SHP77 treated with DMSO at 0.1 percent for 48 hours (cell line): Measurements from ENCODE around the gene THSD4.

Source experiments
- DNase-seq: peaks from one replicate; lab custom pipeline; 2025; lab: John Stamatoyannopoulos, UW

THSD4 gene

GRCh38 chr15:71098920-71099319 is 16.4 kb upstream of the THSD4 start:
- no peak for DNase-seq

GRCh38 chr15:71103102-71103676 is 12.1 kb upstream of the THSD4 start:
- DNase-seq: no peak

GRCh38 chr15:71104636-71105035 is 10.6 kb upstream of the THSD4 start:
- no peak for DNase-seq

- no peak for DNase-seq
Observed at GRCh38 chr15:71105444-71105843, 9.8 kb upstream of the THSD4 start.

- no peak for DNase-seq
Observed at GRCh38 chr15:71106802-71107500, 8.3 kb upstream of the THSD4 start.

GRCh38 chr15:71107501-71107815 is 7.8 kb upstream of the THSD4 start:
- no peak for DNase-seq

GRCh38 chr15:71109130-71109529 is 6.1 kb upstream of the THSD4 start:
- DNase-seq: no peak

GRCh38 chr15:71109905-71110304 is 5.4 kb upstream of the THSD4 start:
- DNase-seq: no peak

GRCh38 chr15:71110405-71111180 is 4.7 kb upstream of the THSD4 start:
- DNase-seq: no peak

GRCh38 chr15:71111181-71111565 is 4.1 kb upstream of the THSD4 start:
- no peak for DNase-seq

GRCh38 chr15:71111950-71112349 is 3.3 kb upstream of the THSD4 start:
- no peak for DNase-seq

GRCh38 chr15:71112429-71112828 is 2.8 kb upstream of the THSD4 start:
- DNase-seq: no peak

- DNase-seq: no peak
Observed at GRCh38 chr15:71114066-71114680, 1.1 kb upstream of the THSD4 start.

- DNase-seq: no peak
Observed at GRCh38 chr15:71115567-71116351, 488 bp downstream of the THSD4 start.

- no peak for DNase-seq
Observed at GRCh38 chr15:71116366-71116765, 1.1 kb downstream of the THSD4 start.

GRCh38 chr15:71116942-71117341 is 1.7 kb downstream of the THSD4 start:
- no peak for DNase-seq

GRCh38 chr15:71117714-71118305 is 2.5 kb downstream of the THSD4 start:
- no peak for DNase-seq

GRCh38 chr15:71118345-71118744 is 3.1 kb downstream of the THSD4 start:
- no peak for DNase-seq

- DNase-seq: no peak
Observed at GRCh38 chr15:71118881-71119632, 3.8 kb downstream of the THSD4 start.

GRCh38 chr15:71120428-71120944 is 5.2 kb downstream of the THSD4 start:
- DNase-seq: no peak

- no peak for DNase-seq
Observed at GRCh38 chr15:71121442-71121841, 6.2 kb downstream of the THSD4 start.
